K562 (cell line): Measurements from ENCODE around the gene ATAD3C. TPM values are rescaled to one million over a fixed set of nuclear protein-coding genes. Genes with fewer than 3 reads are reported as not detected.

ENCODE experiments used
- IRF1 ChIP-seq: sonication (generic); formaldehyde crosslinking; IDR thresholded peaks from 2 replicates; pipeline ENCODE4 v1.8.0; 2022; ENCODE audit warnings: missing genetic modification reagents, mild to moderate bottlenecking, borderline replicate concordance
- MECOM ChIP-seq: fragments of 250-450 bp; sonication (Bioruptor Pico); IDR thresholded peaks from 2 replicates; pipeline ENCODE4 v1.8.0; 2022; ENCODE audit warnings: inconsistent platforms
- MEF2A ChIP-seq: IDR thresholded peaks from 2 replicates; pipeline ENCODE4 v1.6.1; 2011; ENCODE audit warnings: low read depth, mild to moderate bottlenecking, low read length, moderate library complexity; ENCODE audit not compliant: control insufficient read depth
- MNT ChIP-seq, 2 experiments: fragments of 450-650 bp; conservative IDR thresholded peaks; 2 replicates each; pipeline ENCODE4 v1.6.1; 2017; ENCODE audit warnings: mild to moderate bottlenecking in 2 of 2, moderate library complexity in 2 of 2
- RBM34 ChIP-seq: fragments of 200-400 bp; formaldehyde crosslinking; IDR thresholded peaks from 2 replicates; pipeline ENCODE4 v1.6.1; 2018; ENCODE audit warnings: low read length, borderline replicate concordance; ENCODE audit not compliant: insufficient read depth
- SLC30A9 ChIP-seq: fragments of 250-450 bp; sonication (Bioruptor Pico); IDR thresholded peaks from 2 replicates; pipeline ENCODE4 v1.8.0; 2022; ENCODE audit warnings: mild to moderate bottlenecking, moderate library complexity
- SUPT5H ChIP-seq: fragments of 450-650 bp; IDR thresholded peaks from 2 replicates; pipeline ENCODE4 v1.6.1; 2016
- TAF15 ChIP-seq: fragments of 200-400 bp; formaldehyde crosslinking; IDR thresholded peaks from 2 replicates; pipeline ENCODE4 v1.6.1; 2017; ENCODE audit warnings: mild to moderate bottlenecking, low read depth, low read length, moderate library complexity
- THRAP3 ChIP-seq: fragments of 450-650 bp; IDR thresholded peaks from 2 replicates; pipeline ENCODE4 v1.6.1; 2016; ENCODE audit warnings: mild to moderate bottlenecking, inconsistent platforms, borderline replicate concordance
- ZBTB26 ChIP-seq: fragments of 450-650 bp; formaldehyde crosslinking; IDR thresholded peaks from 2 replicates; pipeline ENCODE4 v1.4.0; 2022; ENCODE audit warnings: missing genetic modification characterization
- ZBTB8A ChIP-seq: fragments of 450-650 bp; IDR thresholded peaks from 2 replicates; pipeline ENCODE4 v1.6.1; 2018; ENCODE audit warnings: mild to moderate bottlenecking, moderate library complexity; ENCODE audit not compliant: partially characterized antibody
- ZNF143 ChIP-seq: sonication (generic); formaldehyde crosslinking; IDR thresholded peaks from 2 replicates; pipeline ENCODE4 v1.9.0; 2022; ENCODE audit warnings: mild to moderate bottlenecking, missing genetic modification reagents
- ZNF217 ChIP-seq: sonication (generic); formaldehyde crosslinking; IDR thresholded peaks from 2 replicates; pipeline ENCODE4 v1.8.0; 2022; ENCODE audit warnings: mild to moderate bottlenecking, missing genetic modification reagents
- ZNF232 ChIP-seq: sonication (generic); formaldehyde crosslinking; IDR thresholded peaks from 2 replicates; pipeline ENCODE4 v1.8.0; 2022; ENCODE audit warnings: mild to moderate bottlenecking, missing genetic modification reagents
- ZNF507 ChIP-seq: conservative IDR thresholded peaks from 2 replicates; pipeline ENCODE4 v1.6.1; 2017; ENCODE audit warnings: missing genetic modification characterization, missing compliant biosample characterization
- polyA plus RNA-seq, 8 experiments: library from polyadenylated mRNA; depleted of rRNA in 4 of 8; stranded (reverse) in 5 of 8; unstranded in 3 of 8; fragments of >200 nt; fragmentation: Nextera tagmentation in 2 of 8; fragmentation: Illumina TruSeq in 1 of 8; extraction: Ambion mirVana in 2 of 8; extraction: Trizol in 1 of 8; gene quantifications; 2 replicates each; pipeline versions ENCODE4 v1.2.1 to v1.2.3, GENCODE V29; 2011 to 2014; ENCODE audit warnings: inconsistent platforms in 1 of 8, missing spikeins in 1 of 8
- total RNA-seq, 7 experiments: library from RNA; depleted of rRNA in 6 of 7; stranded (reverse); fragments of >200 nt in 6 of 7; fragmentation: Illumina TruSeq in 2 of 7; extraction: Trizol in 2 of 7; gene quantifications; 2 replicates each; pipeline versions ENCODE4 v1.2.1 to v1.2.3, GENCODE V29; 2011 to 2021; ENCODE audit warnings: low replicate concordance in 1 of 7
- TF ChIP-seq, protein P1 (sequence below): sonication (generic); formaldehyde crosslinking; IDR thresholded peaks from 2 replicates; pipeline ENCODE4 v1.9.0; 2022; ENCODE audit warnings: mild to moderate bottlenecking, missing genetic modification reagents
- TF ChIP-seq, protein P2 (sequence below): fragments of 250-450 bp; sonication (Bioruptor Pico); IDR thresholded peaks from 2 replicates; pipeline ENCODE4 v1.5.0; 2021; ENCODE audit warnings: mild to moderate bottlenecking, moderate library complexity
- TF ChIP-seq, protein P3 (sequence below), 2 experiments: fragments of 200-800 bp in 1 of 2; sonication (Bioruptor generic) in 1 of 2; sonication (generic) in 1 of 2; formaldehyde crosslinking in 1 of 2; IDR thresholded peaks in 1 of 2; conservative IDR thresholded peaks in 1 of 2; 2 replicates each; pipeline versions ENCODE4 v1.5.0 to v1.6.1; 2016 to 2020; ENCODE audit warnings: missing compliant biosample characterization in 1 of 2, missing genetic modification characterization in 1 of 2, missing genetic modification reagents in 1 of 2

Gene ATAD3C
- total and polyA plus RNA-seq, 9 of the 15 experiments (the other 6 are each of a cell fraction or from before 2014, with no cell fraction given) = 0.03 to 0.18 TPM; not detected in 7

DNA sequence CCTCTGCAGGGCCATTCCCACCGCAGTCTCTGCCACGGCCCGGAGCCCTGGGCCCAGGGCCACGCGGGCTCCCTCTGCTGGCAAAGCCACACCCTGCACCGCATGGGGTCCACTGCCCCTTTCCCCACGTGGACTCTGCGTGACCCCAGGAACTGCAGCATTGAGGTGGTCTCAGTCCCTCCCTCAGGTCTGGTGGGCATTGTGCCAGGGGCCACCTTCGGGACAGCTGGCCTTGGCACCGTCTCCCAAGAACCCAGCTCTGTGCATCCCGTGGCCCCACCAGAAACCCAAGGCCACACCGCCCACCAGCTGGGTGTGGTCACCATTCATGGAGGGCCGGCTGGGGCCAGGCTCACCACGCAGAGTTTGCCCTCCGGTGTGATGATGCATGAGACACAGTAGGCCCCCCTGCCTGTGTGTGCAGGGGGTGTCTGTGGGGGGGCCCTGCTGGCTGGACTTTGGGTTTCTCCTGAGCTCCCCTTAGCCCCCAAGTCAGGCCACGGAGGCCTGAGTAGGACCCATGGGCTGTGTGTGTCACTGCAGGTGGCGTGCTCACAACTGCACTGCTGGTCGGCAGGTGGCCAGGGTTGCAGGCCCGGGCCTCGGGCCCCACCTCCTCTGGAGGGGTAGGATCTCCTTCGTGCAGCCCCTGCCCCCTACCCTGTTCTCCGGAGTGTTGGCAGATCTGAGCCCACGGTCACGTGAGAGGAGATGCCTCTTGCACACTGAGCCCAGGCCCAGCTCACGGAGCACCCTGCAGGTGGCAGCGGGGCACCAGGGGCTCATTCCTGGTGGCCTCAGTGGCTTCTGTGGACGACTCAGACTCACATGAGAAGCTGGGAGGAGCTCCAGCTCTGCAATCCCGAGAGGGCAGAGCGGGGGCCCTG is 8.2 kb upstream of the ATAD3C start (continued):
- no peak for TF ChIP-seq ZBTB26 (CRISPR knock-in tag)
- TF ChIP-seq, protein P1, sequence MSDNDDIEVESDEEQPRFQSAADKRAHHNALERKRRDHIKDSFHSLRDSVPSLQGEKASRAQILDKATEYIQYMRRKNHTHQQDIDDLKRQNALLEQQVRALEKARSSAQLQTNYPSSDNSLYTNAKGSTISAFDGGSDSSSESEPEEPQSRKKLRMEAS (CRISPR knock-in tag) = peak; percentile 99
- TF ChIP-seq TAF15 = no peak
- TF ChIP-seq SUPT5H = no peak
- TF ChIP-seq ZNF143 (CRISPR knock-in tag) = no peak
- TF ChIP-seq IRF1 = no peak
- peak; percentile 39; the same call in 1 of the 2 replicates for TF ChIP-seq MECOM
- TF ChIP-seq THRAP3 = no peak
- TF ChIP-seq MNT (conservative IDR thresholded peaks at IDR 0.05) = peak; percentile 91 to 94
- no peak for TF ChIP-seq ZNF507 (tag)
- TF ChIP-seq MEF2A = no peak
- TF ChIP-seq RBM34 = no peak
- no peak for TF ChIP-seq ZNF232 (CRISPR knock-in tag)
- TF ChIP-seq ZBTB8A = no peak
- TF ChIP-seq, protein P2, sequence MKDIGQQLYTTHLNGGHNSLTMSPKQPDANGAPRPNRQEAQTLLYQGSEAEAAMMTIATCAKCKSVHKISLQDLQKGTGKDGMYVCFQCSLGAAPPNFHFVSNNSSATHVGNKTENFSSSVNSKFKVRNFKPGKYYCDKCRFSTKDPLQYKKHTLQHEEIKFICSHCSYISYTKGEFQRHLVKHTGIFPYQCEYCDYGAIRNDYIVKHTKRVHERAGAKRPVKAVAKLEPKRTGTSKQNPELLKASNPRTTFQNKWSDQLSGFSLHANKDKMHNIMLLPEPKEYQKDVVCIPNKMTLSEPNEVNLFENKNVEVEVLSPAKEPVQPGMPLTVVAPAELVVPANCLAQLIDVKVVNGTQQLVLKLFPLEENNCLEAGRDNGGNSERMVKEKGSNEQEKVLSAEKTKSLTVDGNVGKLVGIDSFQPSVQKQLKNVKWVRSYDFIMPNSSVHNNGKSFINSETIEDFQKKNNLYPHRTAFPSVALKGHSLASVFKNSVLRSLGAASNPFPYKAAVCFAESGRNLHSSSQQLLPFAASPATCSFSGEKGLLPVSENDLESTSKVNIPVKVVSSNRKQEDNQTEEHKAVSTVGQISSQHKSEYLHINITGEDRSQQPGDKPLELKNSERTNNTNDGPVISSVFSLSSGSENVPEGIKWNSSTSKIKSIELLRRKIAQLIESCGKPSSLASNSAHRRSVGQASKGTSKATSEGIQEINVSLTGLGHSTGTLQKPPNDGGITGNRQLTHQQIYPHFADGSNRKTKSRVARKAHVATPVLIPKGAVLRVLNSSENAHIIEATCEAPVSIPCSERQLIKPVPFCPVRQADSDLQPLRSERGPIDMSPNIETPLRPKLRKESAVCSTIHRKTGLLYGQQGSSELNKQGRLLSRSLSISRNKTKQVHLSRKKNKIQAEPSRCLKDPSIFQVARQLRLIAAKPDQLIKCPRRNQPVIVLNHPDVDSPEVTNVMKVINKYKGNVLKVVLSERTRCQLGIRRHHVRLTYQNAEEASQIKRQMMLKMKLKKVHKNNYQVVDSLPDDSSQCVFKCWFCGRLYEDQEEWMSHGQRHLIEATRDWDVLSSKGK (CRISPR knock-in tag) = no peak
- TF ChIP-seq, protein P3, sequence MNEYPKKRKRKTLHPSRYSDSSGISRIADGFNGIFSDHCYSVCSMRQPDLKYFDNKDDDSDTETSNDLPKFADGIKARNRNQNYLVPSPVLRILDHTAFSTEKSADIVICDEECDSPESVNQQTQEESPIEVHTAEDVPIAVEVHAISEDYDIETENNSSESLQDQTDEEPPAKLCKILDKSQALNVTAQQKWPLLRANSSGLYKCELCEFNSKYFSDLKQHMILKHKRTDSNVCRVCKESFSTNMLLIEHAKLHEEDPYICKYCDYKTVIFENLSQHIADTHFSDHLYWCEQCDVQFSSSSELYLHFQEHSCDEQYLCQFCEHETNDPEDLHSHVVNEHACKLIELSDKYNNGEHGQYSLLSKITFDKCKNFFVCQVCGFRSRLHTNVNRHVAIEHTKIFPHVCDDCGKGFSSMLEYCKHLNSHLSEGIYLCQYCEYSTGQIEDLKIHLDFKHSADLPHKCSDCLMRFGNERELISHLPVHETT (CRISPR knock-in tag; conservative IDR thresholded peaks at IDR 0.05 in 1 of 2, IDR thresholded peaks at IDR 0.05 in 1 of 2) = no peak
- TF ChIP-seq ZNF217 = no peak
- no peak for TF ChIP-seq SLC30A9
